SK-N-SH treated with all-trans-retinoic acid at 6 μM for 48 hours (cell line): ENCODE measurements around the gene USB1.

ENCODE experiments used
- ATAC-seq: fragments of 200-7000 bp; cut with Tn5 transposase; 3 replicates; pipeline ENCODE4 v1.9.1; 2020; ENCODE audit warnings: mild to moderate bottlenecking, moderate library complexity
- ARNTL ChIP-seq: fragments of 450-650 bp; formaldehyde crosslinking; IDR thresholded peaks from 2 replicates; pipeline ENCODE4 v1.5.0; 2020; ENCODE audit warnings: low read depth, mild to moderate bottlenecking, moderate library complexity, borderline replicate concordance
- BACH2 ChIP-seq: fragments of 250-450 bp; sonication (Bioruptor Pico); IDR thresholded peaks from 2 replicates; pipeline ENCODE4 v1.9.0; 2021; ENCODE audit warnings: mild to moderate bottlenecking, borderline replicate concordance
- CREB5 ChIP-seq: fragments of 250-450 bp; sonication (Bioruptor Pico); IDR thresholded peaks from 2 replicates; pipeline ENCODE4 v1.5.1; 2020; ENCODE audit warnings: low read depth, mild to moderate bottlenecking, moderate library complexity
- CSDC2 ChIP-seq: fragments of 250-450 bp; sonication (Bioruptor Pico); IDR thresholded peaks from 2 replicates; pipeline ENCODE4 v1.5.0; 2020; ENCODE audit warnings: mild to moderate bottlenecking, moderate library complexity
- ESRRG ChIP-seq: fragments of 250-450 bp; sonication (Bioruptor Pico); IDR thresholded peaks from 2 replicates; pipeline ENCODE4 v1.6.1; 2021; ENCODE audit warnings: mild to moderate bottlenecking
- GLIS3 ChIP-seq: fragments of 250-450 bp; sonication (Bioruptor Pico); IDR thresholded peaks from 2 replicates; pipeline ENCODE4 v1.5.0; 2020; ENCODE audit warnings: mild to moderate bottlenecking, moderate library complexity
- OSR1 ChIP-seq: fragments of 250-450 bp; sonication (Bioruptor Pico); IDR thresholded peaks from 2 replicates; pipeline ENCODE4 v1.8.0; 2022; ENCODE audit warnings: moderate library complexity, mild to moderate bottlenecking, inconsistent platforms
- SNAI2 ChIP-seq: fragments of 250-450 bp; sonication (Bioruptor Pico); IDR thresholded peaks from 2 replicates; pipeline ENCODE4 v1.5.0; 2020; ENCODE audit warnings: mild to moderate bottlenecking, moderate library complexity
- TCF4 ChIP-seq: fragments of 250-450 bp; sonication (Bioruptor Pico); IDR thresholded peaks from 2 replicates; pipeline ENCODE4 v1.8.0; 2021; ENCODE audit warnings: mild to moderate bottlenecking, moderate library complexity, borderline replicate concordance
- TOX ChIP-seq: fragments of 250-450 bp; sonication (Bioruptor Pico); IDR thresholded peaks from 2 replicates; pipeline ENCODE4 v1.8.0; 2021; ENCODE audit warnings: mild to moderate bottlenecking, moderate library complexity, borderline replicate concordance
- ZC3H10 ChIP-seq: fragments of 250-450 bp; sonication (Bioruptor Pico); IDR thresholded peaks from 2 replicates; pipeline ENCODE4 v1.5.1; 2021; ENCODE audit warnings: mild to moderate bottlenecking, moderate library complexity
- ZFP3 ChIP-seq: fragments of 250-450 bp; sonication (Bioruptor Pico); IDR thresholded peaks from 2 replicates; pipeline ENCODE4 v1.5.0; 2020; ENCODE audit warnings: mild to moderate bottlenecking, moderate library complexity
- ZFP30 ChIP-seq: fragments of 450-650 bp; formaldehyde crosslinking; IDR thresholded peaks from 2 replicates; pipeline ENCODE4 v1.5.0; 2022; ENCODE audit warnings: mild to moderate bottlenecking, moderate library complexity
- ZNF565 ChIP-seq: fragments of 450-650 bp; formaldehyde crosslinking; conservative IDR thresholded peaks from 2 replicates; pipeline ENCODE4 v1.5.0; 2020; ENCODE audit warnings: low read depth, mild to moderate bottlenecking, moderate library complexity
- ZNF70 ChIP-seq: fragments of 450-650 bp; formaldehyde crosslinking; IDR thresholded peaks from 2 replicates; pipeline ENCODE4 v1.5.0; 2020; ENCODE audit warnings: mild to moderate bottlenecking, moderate library complexity
- ZNF8 ChIP-seq: fragments of 450-650 bp; formaldehyde crosslinking; IDR thresholded peaks from 2 replicates; pipeline ENCODE4 v1.5.0; 2020; ENCODE audit warnings: mild to moderate bottlenecking, moderate library complexity
- TF ChIP-seq, protein P1 (sequence below): fragments of 250-450 bp; sonication (Bioruptor Pico); IDR thresholded peaks from 2 replicates; pipeline ENCODE4 v1.5.1; 2021; ENCODE audit warnings: mild to moderate bottlenecking, moderate library complexity
- TF ChIP-seq, protein P2 (sequence below): fragments of 250-450 bp; sonication (Bioruptor Pico); IDR thresholded peaks from 2 replicates; pipeline ENCODE4 v1.8.0; 2020; ENCODE audit warnings: mild to moderate bottlenecking, moderate library complexity, borderline replicate concordance
- TF ChIP-seq, protein P3 (sequence below): fragments of 250-450 bp; sonication (Bioruptor Pico); IDR thresholded peaks from 2 replicates; pipeline ENCODE4 v1.5.0; 2020; ENCODE audit warnings: mild to moderate bottlenecking, moderate library complexity

USB1 gene

DNA sequence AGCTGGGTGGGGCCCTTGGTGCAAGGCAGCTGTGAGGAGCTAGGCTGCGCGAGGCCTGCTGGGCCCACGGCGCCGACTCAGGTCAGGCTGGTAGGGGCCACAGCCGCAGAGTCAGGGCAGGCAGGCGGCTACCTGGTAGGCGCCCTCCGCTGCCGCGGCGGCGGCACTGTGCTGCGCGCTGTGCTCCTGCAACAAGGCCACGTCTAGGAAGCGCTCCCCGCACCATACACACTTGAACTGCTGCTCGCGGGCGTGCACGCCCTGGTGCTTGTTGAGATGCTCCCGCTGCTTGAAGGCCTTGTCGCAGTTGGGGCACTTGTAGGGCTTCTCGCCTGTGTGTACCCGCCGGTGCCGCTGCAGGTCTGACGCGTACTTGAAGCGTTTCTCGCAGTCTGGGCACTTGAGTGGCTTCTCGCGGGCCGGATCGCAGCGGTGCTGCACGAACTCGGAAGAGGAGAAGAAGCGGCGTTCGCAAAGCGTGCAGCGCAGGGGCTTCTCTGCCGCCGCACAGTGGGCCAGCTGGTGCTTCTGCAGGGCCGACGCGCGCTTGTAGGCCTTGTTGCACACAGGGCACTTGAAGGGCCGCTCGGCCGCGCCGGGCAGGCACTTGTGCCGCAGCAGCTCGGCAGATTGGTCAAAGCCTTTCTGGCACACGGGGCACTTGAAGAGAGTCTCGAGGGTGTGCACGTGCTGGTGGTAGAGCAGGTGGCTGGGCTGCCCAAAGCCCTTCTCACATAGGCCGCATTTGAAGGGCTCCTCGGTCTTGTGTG is 4.6 kb upstream of the USB1 start:
- no peak for ATAC-seq
- TF ChIP-seq OSR1 (CRISPR knock-in tag) (no peak), SNAI2 (no peak), ZC3H10 (CRISPR knock-in tag) (no peak), ZNF565 (CRISPR knock-in tag) (no peak), CREB5 (CRISPR knock-in tag) (no peak), ARNTL (CRISPR knock-in tag) (no peak), GLIS3 (CRISPR knock-in tag) (no peak), TOX (CRISPR knock-in tag) (no peak), ZFP3 (CRISPR knock-in tag) (no peak), BACH2 (CRISPR knock-in tag) (no peak), ZFP30 (CRISPR knock-in tag) (no peak), TCF4 (CRISPR knock-in tag) (no peak)
- TF ChIP-seq, protein P1, sequence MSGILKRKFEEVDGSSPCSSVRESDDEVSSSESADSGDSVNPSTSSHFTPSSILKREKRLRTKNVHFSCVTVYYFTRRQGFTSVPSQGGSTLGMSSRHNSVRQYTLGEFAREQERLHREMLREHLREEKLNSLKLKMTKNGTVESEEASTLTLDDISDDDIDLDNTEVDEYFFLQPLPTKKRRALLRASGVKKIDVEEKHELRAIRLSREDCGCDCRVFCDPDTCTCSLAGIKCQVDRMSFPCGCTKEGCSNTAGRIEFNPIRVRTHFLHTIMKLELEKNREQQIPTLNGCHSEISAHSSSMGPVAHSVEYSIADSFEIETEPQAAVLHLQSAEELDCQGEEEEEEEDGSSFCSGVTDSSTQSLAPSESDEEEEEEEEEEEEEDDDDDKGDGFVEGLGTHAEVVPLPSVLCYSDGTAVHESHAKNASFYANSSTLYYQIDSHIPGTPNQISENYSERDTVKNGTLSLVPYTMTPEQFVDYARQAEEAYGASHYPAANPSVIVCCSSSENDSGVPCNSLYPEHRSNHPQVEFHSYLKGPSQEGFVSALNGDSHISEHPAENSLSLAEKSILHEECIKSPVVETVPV: no peak

DNA sequence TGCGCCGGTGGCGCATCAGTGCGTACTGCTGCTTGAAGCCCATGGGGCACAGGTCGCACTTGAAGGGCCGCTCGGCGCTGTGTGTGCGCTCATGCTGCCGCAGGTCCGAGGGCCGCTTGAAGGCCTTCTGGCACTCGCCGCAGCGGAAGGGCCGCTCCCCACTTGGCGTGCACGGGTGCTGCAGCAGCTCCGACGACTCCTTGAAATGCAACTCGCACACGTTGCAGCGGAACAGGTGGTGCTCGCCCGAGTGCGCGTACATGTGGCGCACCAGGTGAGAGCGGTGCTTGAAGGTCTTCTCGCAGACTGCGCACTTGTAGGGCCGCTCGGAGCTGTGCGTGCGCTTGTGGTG is 4.1 kb upstream of the USB1 start:
- no peak for ATAC-seq
- TF ChIP-seq TCF4 (CRISPR knock-in tag) (no peak), ESRRG (CRISPR knock-in tag) (no peak), ZFP3 (CRISPR knock-in tag) (no peak), ZNF70 (no peak), GLIS3 (CRISPR knock-in tag) (no peak), BACH2 (CRISPR knock-in tag) (no peak)
- TF ChIP-seq, protein P2, sequence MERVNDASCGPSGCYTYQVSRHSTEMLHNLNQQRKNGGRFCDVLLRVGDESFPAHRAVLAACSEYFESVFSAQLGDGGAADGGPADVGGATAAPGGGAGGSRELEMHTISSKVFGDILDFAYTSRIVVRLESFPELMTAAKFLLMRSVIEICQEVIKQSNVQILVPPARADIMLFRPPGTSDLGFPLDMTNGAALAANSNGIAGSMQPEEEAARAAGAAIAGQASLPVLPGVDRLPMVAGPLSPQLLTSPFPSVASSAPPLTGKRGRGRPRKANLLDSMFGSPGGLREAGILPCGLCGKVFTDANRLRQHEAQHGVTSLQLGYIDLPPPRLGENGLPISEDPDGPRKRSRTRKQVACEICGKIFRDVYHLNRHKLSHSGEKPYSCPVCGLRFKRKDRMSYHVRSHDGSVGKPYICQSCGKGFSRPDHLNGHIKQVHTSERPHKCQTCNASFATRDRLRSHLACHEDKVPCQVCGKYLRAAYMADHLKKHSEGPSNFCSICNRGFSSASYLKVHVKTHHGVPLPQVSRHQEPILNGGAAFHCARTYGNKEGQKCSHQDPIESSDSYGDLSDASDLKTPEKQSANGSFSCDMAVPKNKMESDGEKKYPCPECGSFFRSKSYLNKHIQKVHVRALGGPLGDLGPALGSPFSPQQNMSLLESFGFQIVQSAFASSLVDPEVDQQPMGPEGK (CRISPR knock-in tag): no peak

DNA sequence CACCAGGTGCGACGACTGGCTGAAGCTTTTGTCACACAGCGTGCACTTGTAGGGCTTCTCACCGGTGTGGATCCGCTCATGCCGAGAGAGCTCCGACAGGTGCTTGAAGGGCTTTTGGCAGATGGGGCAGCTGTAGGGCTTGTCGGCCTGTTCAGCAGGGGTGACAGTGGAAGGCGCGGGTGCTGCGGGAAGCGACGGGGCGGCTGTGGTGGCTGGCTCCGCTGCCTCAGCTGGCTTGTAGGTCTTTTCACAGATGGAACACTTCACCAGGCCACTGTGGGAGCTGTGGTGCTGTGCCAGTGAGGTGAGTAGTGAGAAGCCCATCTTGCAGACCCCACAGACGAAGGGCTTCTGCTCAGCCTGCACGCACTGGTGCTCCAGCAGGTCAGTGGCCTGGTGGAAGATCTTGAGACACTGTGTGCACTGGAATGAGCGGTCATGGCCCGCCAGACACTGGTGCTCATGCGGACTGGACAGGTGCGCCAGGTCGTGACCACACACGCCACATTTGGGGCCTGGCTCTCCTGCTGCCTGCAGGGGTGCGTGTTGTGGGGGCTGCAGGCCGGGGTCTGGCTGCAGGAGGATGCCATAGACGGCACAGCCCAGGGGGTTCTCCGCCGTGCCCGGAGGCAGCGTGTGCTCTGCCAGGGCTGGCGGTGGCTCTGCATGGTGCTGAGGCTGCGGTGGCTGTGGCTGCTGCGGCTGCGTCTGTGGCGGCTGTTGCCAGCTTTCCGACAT is 3.5 kb upstream of the USB1 start:
- TF ChIP-seq TCF4 (CRISPR knock-in tag) (no peak), ZNF8 (CRISPR knock-in tag) (no peak), SNAI2 (no peak), CSDC2 (CRISPR knock-in tag) (no peak), ZFP30 (CRISPR knock-in tag) (no peak), CREB5 (CRISPR knock-in tag) (no peak), GLIS3 (CRISPR knock-in tag) (no peak)
- TF ChIP-seq, protein P3, sequence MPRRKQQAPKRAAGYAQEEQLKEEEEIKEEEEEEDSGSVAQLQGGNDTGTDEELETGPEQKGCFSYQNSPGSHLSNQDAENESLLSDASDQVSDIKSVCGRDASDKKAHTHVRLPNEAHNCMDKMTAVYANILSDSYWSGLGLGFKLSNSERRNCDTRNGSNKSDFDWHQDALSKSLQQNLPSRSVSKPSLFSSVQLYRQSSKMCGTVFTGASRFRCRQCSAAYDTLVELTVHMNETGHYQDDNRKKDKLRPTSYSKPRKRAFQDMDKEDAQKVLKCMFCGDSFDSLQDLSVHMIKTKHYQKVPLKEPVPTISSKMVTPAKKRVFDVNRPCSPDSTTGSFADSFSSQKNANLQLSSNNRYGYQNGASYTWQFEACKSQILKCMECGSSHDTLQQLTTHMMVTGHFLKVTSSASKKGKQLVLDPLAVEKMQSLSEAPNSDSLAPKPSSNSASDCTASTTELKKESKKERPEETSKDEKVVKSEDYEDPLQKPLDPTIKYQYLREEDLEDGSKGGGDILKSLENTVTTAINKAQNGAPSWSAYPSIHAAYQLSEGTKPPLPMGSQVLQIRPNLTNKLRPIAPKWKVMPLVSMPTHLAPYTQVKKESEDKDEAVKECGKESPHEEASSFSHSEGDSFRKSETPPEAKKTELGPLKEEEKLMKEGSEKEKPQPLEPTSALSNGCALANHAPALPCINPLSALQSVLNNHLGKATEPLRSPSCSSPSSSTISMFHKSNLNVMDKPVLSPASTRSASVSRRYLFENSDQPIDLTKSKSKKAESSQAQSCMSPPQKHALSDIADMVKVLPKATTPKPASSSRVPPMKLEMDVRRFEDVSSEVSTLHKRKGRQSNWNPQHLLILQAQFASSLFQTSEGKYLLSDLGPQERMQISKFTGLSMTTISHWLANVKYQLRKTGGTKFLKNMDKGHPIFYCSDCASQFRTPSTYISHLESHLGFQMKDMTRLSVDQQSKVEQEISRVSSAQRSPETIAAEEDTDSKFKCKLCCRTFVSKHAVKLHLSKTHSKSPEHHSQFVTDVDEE: no peak
- TF ChIP-seq, protein P2 (CRISPR knock-in tag): no peak
- TF ChIP-seq, all 23 proteins: peak for 0
- no peak for ATAC-seq
